ENCODE data around the gene FARSB.
A peak's percentile ranks its signal among the peaks of the same experiment; 100 is the strongest.
"Not testable (repeated sequence)": the region's sequence is repeated elsewhere in the genome, so short reads cannot be mapped to it uniquely, and the experiment has no call there.

FARSB gene

DNA sequence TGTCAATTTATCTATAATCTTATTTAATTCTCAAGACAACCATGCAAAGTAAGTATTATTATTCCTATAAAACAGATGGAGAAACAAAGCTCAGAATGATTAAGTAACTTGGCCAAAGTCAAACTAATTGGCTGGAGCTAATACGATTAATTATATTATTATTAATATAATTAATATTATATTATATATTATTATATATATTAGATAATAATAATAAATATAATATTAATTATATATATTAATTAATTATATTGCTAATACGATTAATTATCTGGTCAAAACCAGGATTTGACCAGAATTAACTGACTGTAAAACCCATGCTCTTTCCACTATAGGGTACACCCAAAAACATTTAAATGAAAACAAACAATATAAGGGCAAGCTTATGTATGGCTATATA is 52.4 kb downstream of the FARSB start:
- DNase-seq = no peak

DNA sequence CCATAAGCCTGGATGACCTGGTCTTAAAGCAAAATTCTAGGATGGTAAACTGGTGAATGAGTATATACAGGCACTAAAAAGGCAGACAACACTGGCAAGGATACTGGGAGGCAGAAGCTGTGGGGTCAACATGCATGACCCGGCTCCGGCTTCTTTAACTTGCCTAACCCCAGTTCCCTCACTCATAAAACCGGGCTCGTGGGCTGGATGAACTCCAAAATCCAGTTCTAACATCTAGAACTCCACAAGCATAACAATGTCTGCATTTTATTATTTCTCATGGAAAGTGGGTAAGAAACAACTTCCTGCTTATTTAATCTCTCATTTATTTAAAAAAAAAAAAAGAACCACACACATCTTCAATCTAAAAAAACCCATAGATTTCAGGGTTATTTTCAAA is 57.3 kb downstream of the FARSB start:
- no peak for DNase-seq

- no peak for DNase-seq
Observed at GRCh38 chr2:222595581-222595980, 60.3 kb downstream of the FARSB start.

DNA sequence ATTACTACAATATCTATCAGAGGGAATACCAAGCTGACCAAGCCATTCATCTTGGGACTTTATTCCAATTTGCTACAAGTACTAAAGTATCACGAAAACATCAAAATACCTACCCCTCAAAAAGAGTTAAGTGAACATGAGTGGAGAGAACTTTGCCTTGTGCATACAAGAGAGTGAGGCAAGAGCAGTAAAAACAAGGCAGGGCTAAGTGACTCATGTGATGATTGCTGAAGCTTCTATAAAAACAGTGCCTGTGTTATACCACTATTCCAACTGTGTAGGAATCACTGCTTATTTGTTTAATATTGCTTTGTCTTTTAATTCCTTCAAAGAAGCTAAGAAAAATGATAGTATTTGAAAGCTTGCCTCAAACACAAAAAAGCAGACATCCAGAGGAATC is 61.2 kb downstream of the FARSB start:
- peak; percentile 58 for DNase-seq

DNA sequence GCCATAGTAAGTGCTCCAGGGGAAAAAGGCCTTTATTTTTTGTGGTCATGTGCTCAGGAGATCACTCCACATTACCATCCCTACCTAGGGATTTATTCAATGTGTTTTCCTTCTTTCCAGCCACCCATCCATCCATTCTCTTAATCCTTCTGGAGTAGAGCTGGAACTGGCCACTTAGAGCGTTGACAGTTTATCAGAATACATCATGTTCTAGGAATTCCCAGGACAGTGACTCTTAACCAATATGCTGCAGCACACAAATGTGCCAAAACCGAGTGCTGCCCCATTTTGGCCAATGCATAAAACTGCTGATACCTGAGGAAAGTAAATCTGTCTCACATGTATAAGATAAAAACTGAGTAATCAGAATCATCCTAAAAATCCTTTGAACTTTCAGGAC is 63.7 kb downstream of the FARSB start:
- DNase-seq = no peak

DNA sequence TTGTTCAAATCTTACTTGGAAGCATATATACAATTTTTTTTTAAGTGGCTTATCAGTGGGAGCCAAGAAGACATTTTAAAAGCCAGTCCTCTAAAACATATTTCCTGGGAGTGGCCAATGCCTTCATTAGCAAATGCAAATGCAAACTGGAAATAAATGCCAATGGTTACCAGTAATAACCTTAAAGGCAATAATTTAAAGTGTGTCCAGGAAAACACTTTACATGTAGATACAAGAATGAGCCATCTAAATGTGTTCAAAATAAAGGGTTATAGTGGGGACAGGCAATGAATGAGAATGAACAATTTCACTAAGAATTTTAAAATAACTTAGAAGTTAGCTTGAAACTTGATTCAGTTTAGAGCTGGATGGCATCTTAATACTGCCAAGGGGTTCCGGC is 64.2 kb downstream of the FARSB start:
- DNase-seq = no peak

DNA sequence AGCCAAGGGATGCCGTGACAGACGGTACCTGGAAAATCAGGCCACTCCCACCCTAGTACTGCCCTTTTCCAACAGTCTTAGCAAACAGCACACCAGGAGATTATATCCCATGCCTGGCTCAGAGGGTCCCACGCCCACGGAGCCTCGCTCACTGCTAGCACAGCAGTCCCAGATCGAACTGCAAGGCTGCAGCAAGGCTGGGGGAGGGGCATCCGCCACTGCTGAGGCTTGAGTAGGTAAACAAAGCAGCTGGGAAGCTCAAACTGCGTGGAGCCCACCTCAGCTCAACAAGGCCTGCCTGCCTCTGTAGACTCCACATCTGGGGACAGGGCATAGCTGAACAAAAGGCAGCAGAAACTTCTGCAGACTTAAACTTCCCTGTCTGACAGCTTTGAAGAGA is 71.3 kb downstream of the FARSB start:
- DNase-seq = not testable (repeated sequence)

GRCh38 chr2:222582928-222583327 is 73.0 kb downstream of the FARSB start:
- DNase-seq = peak; percentile 21

DNA sequence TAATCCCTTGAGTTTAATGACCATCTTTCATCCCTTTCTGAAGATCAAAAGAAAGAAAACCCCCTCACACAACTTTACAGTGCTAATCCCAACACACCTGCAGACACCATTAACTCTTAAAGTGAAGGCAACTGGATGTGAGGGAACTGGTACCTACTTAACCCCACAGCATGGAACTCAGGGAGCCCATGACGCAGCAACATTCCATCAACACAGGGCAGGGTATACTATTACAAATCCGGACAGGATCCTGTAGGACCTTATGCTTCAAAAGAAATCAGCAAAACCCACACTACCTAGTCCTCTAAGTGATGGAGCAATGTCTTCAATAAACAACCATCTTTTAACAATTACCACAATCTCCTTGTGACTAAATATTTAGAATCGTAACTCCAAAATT is 78.6 kb downstream of the FARSB start:
- DNase-seq = no peak

DNA sequence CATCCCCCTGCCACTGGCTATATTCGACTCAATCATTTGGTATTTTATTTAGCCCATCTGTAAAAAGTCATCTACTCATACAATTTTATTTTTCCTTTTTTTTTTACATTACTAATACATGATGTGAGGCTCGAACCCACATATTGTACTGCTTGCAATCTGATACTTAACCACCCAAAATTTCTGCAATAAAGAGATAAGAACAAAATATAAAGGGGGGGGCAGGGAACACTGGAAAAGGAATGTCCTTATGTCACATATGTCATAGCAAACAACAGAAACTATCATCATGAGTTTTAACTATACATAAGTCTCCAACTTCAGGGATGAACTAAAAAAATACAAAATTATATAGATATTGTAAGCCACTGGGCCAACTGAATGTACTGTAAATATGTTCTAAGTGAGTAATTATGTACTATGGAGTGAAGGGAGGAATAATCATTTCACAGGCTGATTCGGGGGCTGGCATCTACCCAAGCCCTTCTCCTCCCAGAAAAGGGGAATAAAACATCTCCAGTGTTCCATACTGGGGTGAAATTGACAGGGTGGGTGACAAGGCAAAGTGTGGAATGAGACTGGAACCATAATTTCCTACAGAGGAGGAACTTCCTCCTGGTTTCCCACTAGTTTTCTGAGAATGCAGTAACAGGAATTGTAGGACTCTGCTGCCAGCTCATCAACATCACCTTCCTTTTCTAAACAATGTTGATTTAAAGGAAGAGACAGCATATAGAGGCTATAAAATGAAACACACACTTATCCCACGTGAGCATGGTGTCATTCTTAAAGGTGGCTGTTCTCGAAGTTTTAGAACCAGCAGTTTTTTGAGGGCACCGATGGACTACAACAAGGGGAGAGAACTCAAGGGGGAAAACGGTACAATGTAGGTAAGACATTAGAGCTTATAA is 79.5 kb downstream of the FARSB start:
- DNase-seq = no peak

- no peak for DNase-seq
Observed at GRCh38 chr2:222575618-222576017, 80.3 kb downstream of the FARSB start.

DNA sequence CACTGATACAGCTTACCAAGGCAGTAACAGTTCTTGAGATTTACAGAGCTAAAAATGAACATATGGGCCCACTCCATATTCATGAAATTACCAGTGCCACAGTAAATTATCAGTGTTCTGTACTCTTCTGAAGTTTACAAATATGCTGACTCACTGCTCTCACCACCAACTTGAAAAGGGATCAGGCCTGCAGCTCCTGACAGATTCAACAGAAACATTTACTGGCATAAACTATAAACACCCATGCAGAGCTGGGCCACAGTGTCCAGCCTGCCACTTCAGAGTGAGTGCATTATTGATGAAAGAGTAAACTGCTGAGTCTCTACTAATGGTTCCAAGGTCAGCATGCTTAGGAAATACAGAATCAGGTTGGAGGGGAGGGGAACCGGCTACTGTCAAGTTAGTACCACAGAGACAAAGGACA is 83.1 kb downstream of the FARSB start:
- DNase-seq = peak; percentile 68

- no peak for DNase-seq
Observed at GRCh38 chr2:222572264-222572721, 83.6 kb downstream of the FARSB start.

- peak; percentile 73 for DNase-seq
Observed at GRCh38 chr2:222569826-222570225, 86.1 kb downstream of the FARSB start.

GRCh38 chr2:222568865-222569264 is 87.0 kb downstream of the FARSB start:
- DNase-seq = peak; percentile 72

DNA sequence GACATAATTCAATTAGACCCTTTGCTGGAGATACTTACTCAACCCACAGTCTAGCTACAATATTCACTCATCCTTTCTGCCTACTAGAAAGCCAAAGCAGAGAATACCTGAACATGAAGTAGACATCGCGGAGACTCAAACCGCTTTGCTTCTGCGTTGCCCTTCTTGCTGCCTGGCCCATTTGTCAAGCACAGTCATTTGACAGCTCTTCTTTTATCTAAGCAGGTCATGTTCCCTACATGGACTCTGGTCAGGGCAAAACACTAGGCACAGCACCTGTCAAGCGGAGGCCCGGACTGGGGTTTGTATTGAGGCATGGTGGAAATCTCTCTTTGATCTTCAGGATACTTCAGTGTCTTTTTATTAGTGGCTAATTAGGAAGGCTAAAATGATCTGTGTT is 89.7 kb downstream of the FARSB start:
- DNase-seq = no peak

DNA sequence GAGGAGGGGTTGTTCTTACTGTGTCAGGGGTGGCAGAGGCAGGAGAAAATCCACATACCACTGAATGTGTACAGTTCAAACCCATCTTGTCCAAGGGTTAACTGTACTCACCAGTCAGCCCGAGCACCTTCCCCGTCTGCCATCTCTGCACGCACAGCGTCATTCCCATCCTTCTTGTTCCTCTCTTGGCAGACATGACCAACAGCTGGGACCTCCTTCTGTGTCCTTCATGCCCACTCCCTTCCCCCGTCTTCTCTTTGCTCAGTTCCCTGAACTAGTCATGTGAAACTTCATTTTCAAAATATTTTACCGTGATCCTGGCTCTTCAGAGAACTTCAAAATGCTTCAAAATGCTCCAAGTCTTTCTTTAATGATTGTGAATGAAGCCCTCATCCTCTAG is 92.0 kb downstream of the FARSB start:
- DNase-seq = no peak

DNA sequence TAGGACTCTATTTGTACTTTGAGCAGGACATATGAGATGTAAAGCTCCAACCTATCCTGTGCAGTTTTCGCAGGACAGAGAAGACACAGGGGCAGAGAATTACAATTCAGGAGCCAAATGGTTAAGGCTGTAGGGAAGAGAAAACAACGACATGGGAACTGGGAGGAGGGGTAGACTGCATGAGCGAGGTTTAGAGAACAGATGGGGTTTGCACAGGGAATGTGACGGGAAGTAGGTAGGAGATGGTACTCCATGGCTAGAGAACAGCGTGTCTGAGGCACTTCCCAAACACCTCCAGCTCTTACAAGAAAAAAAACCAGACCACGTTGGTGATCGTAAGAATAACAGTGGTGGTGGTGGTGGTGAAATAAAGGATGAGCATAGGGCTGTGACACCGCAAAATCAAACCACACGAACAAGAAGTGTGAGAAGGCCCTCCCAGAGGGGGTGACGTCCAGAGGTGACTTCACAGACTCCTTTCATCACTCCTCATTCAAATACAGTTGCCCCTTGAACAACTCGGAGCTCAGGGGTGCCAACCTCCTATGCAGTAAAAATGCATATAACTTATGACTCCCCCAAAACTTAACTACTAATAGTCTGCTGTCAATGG is 92.7 kb downstream of the FARSB start:
- DNase-seq = no peak

GRCh38 chr2:222561817-222562645 is 93.9 kb downstream of the FARSB start:
- DNase-seq = peak; percentile 57

DNA sequence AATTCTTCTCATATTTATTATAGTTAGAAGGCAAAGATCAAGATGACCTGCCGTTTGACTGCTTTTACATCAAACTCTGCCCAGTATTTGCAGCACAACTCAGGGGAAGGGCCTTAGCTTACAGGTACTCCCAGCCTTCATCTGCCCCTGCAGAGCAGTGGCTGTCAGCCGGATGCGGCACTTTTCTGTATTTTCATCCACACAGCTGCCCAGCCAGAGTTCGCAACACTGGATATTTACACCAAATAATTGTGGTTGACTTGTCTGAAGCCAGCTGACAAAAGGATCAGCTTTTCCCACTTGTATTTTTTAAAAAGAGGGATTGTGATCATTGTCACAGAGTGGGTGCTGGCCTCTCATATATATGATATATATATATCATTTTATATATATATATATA is 94.7 kb downstream of the FARSB start:
- no peak for DNase-seq

DNA sequence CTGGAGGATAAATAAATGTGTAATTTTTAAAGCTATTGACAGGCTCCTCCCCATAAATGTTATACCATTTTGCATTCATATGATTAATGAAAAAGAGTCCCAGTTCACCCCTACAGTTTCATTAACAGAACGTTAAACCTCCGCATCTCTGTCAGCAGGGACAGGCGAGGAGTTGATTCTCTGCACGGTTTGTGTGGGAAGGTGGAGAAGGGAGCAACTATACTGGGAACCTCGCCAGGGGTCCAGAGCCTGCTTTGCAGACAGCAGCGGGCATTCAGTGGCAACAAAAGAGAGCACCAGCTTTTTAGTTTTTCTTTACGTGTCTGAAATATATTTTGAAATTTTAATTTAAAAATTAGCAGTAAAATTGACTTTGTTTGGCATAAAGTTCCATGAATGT is 101.4 kb downstream of the FARSB start:
- DNase-seq = no peak

- no peak for DNase-seq
Observed at GRCh38 chr2:222548992-222549391, 106.9 kb downstream of the FARSB start.

GRCh38 chr2:222547083-222547482 is 108.8 kb downstream of the FARSB start:
- DNase-seq = no peak
